ENCODE results near the gene CREBRF.

GRCh38 chr5:173010547-173011464 lies 45.3 kb upstream of the CREBRF start:
- TF ChIP-seq CTCF (conservative IDR thresholded peaks at IDR 0.05; ENCODE audit: low read length) (no peak), EZH2phosphoT487 (IDR thresholded peaks at IDR 0.05; ENCODE audit: borderline replicate concordance, low read depth, low read length) (no peak)
